Gastrocnemius medialis (tissue), 4 donors: ENCODE measurements around the gene APBA1.

ENCODE experiments used
- CTCF ChIP-seq, 5 experiments: fragments of 450-650 bp in 3 of 5; fragments of 200-600 bp in 2 of 5; sonication (generic) in 2 of 5; IDR thresholded peaks in 4 of 5; conservative IDR thresholded peaks in 1 of 5; 1 replicate in 4 of 5; 2 replicates in 1 of 5; pipeline ENCODE4 v1.5.1; 2016 to 2019; ENCODE audit warnings: antibody characterized with exemption in 5 of 5, mild to moderate bottlenecking in 3 of 5, moderate library complexity in 3 of 5
- POLR2A ChIP-seq, 2 donors: fragments of 450-650 bp; IDR thresholded peaks; one replicate each; pipeline ENCODE4 v1.6.1; 2017; ENCODE audit warnings: antibody characterized with exemption in 2 of 2, mild to moderate bottlenecking in 2 of 2, moderate library complexity in 2 of 2

GRCh38 chr9:69585571-69585970 lies 86.6 kb downstream of the APBA1 start:
- no peak for TF ChIP-seq POLR2A (IDR thresholded peaks at IDR 0.05)
- no peak for TF ChIP-seq CTCF (IDR thresholded peaks at IDR 0.05 in 4 of 5, conservative IDR thresholded peaks at IDR 0.05 in 1 of 5)
